Colonic mucosa (tissue), 4 donors: ENCODE data around the gene RTF1. TPM values are rescaled to one million over a fixed set of nuclear protein-coding genes. Genes with fewer than 3 reads are reported as not detected.
"Not testable (repeated sequence)": the region's sequence is repeated elsewhere in the genome, so short reads cannot be mapped to it uniquely, and the experiment has no call there.

Experiments
- DNase-seq: peaks from one replicate; pipeline ENCODE4 v3.0.0-alpha.2; 2020
- H3K27ac ChIP-seq: fragments of 200-600 bp; one replicate; pipeline ENCODE4 v1.8.0; 2021
- H3K27me3 ChIP-seq: fragments of 200-600 bp; one replicate; pipeline ENCODE4 v1.8.0; 2021
- H3K36me3 ChIP-seq: fragments of 200-600 bp; one replicate; pipeline ENCODE4 v1.8.0; 2021
- H3K4me1 ChIP-seq: fragments of 200-600 bp; one replicate; pipeline ENCODE4 v1.8.0; 2021; ENCODE audit warnings: mild to moderate bottlenecking
- H3K4me3 ChIP-seq: fragments of 200-600 bp; one replicate; pipeline ENCODE4 v1.8.0; 2021
- H3K9ac ChIP-seq, 2 donors: one replicate each; pipeline ENCODE4 v1.7.0; 2013; ENCODE audit warnings: control low read depth in 2 of 2, low read depth in 2 of 2, low read length in 2 of 2
- H3K9me3 ChIP-seq: fragments of 200-600 bp; one replicate; pipeline ENCODE4 v1.8.0; 2021
- CTCF ChIP-seq: fragments of 200-600 bp; IDR thresholded peaks from one replicate; pipeline ENCODE4 v1.8.0; 2022; ENCODE audit warnings: antibody characterized with exemption, mild to moderate bottlenecking
- intact Hi-C: fragments of 100-400 bp; cut with DNase I; formaldehyde crosslinking; loops from one replicate; pipeline ENCODE4 v1.14.1; 2022
- total RNA-seq, 2 donors: library from RNA; stranded (reverse); fragmentation: NEBNext Ultra II Directional in 1 of 2; extraction: Animal tissue kit (Norgen Biotek cat#: 25700) in 1 of 2; gene quantifications; one replicate each; pipeline ENCODE4 v1.2.1, GENCODE V29; 2021
- donor health status: healthy.
- donor health status: DM: no; HTN: no; CAD: no.
- donor health status: DM: no; HTN: no; CAD: no.

The RTF1 gene
- total RNA-seq, 2 donors from 2014 or later, result 21.0 to 28.7 TPM

DNA sequence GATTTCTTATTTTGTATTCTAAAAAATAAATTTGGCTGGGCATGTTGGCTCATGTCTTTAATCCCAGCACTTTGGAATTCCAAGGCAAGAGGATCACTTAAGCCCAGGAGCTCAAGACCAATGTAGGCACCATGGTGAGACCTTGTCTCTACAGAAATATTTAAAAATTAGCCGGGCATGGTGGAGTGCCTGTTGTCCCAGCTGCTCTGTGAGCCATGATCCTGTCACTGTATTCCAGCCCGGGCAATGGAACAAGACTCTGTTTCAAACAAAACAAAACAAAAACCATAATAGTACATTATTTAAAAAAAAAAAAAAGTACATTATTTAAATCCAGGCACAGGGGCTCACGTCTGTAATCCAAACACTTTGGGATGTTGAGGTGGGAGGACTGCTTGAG, 5.5 kb upstream of the RTF1 start:
- H3K9ac ChIP-seq, result no peak overlapping the region
- no peaks in the 10 kb centered on the region for H3K4me1 ChIP-seq
- intact Hi-C loops, result no loop called here
- TF ChIP-seq CTCF, result no peak
- no peaks in the 10 kb centered on the region for H3K9me3 ChIP-seq
- no peak for DNase-seq
- no peak overlapping the region for H3K27ac ChIP-seq
- H3K4me3 ChIP-seq, result no peak overlapping the region
- no peaks in the 10 kb centered on the region for H3K27me3 ChIP-seq
- no peaks in the 10 kb centered on the region for H3K36me3 ChIP-seq

GRCh38 chr15:41416128-41416741, 660 bp upstream of the RTF1 start:
- no peak for DNase-seq
- intact Hi-C loops, result no loop called here
- H3K9me3 ChIP-seq, result no peaks in the 10 kb centered on the region
- peak overlapping the region; percentile 97 for H3K4me3 ChIP-seq
- no peak for TF ChIP-seq CTCF
- H3K27ac ChIP-seq, result peak overlapping the region; percentile 82
- no peaks in the 10 kb centered on the region for H3K27me3 ChIP-seq
- no peaks in the 10 kb centered on the region for H3K4me1 ChIP-seq
- no peaks in the 10 kb centered on the region for H3K36me3 ChIP-seq
- H3K9ac ChIP-seq, result peak overlapping the region; percentile 48 to 98

GRCh38 chr15:41417418-41418195, 712 bp downstream of the RTF1 start:
- Histone ChIP-seq H3K9ac (peak overlapping the region; percentile 95 to 98), H3K27me3 (no peaks in the 10 kb centered on the region), H3K9me3 (no peaks in the 10 kb centered on the region), H3K4me1 (no peaks in the 10 kb centered on the region), H3K27ac (peak overlapping the region; percentile 82), H3K36me3 (no peaks in the 10 kb centered on the region), H3K4me3 (peak overlapping the region; percentile 97)
- peak; percentile 41 for DNase-seq
- no peak for TF ChIP-seq CTCF
- intact Hi-C loops, result no loop called here

GRCh38 chr15:41423979-41424659, 7.2 kb downstream of the RTF1 start:
- no peak for DNase-seq
- Histone ChIP-seq H3K36me3 (no peaks in the 10 kb centered on the region), H3K9me3 (no peaks in the 10 kb centered on the region), H3K27me3 (no peaks in the 10 kb centered on the region), H3K4me3 (no peak overlapping the region), H3K4me1 (no peaks in the 10 kb centered on the region), H3K27ac (no peak overlapping the region), H3K9ac (no peak overlapping the region)
- intact Hi-C loops, result no loop called here
- TF ChIP-seq CTCF, result no peak

DNA sequence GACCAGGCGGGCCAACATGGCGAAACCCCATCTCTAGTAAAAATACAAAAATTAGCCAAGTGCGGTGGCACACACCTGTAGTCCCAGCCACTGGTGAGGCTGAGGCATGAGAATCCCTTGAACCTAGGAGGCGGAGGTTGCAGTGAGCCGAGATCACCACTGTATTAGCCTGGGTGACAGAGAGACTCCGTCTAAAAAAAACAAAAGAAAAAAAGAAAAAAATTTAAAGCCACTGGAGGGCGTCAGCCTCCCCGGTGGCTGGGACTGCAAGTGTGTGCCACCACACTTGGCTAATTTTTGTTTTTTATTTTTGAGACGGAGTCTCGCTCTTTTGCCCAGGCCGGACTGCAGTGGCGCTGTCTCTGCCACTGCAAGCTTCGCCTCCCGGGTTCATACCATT, 7.9 kb downstream of the RTF1 start:
- TF ChIP-seq CTCF, result no peak
- Histone ChIP-seq H3K4me1 (no peaks in the 10 kb centered on the region), H3K9ac (no peak overlapping the region), H3K9me3 (no peaks in the 10 kb centered on the region), H3K4me3 (no peak overlapping the region), H3K27ac (no peak overlapping the region), H3K27me3 (no peaks in the 10 kb centered on the region), H3K36me3 (no peaks in the 10 kb centered on the region)
- DNase-seq, result no peak
- intact Hi-C loops, result no loop called here

GRCh38 chr15:41425907-41426306, 9.0 kb downstream of the RTF1 start:
- H3K4me3 ChIP-seq, H3K9ac ChIP-seq, H3K27me3 ChIP-seq, H3K9me3 ChIP-seq, H3K36me3 ChIP-seq, intact Hi-C loops, H3K4me1 ChIP-seq, DNase-seq, H3K27ac ChIP-seq: not testable (repeated sequence)
